ENCODE results near the gene GOLGA1. TPM values are rescaled to one million over a fixed set of nuclear protein-coding genes. Genes with fewer than 3 reads are reported as not detected.

Gene GOLGA1
- total and polyA plus RNA-seq, 10 of the 15 experiments (the other 5 are each of a cell fraction or from before 2014, with no cell fraction given), result 2.9 to 14.1 (median 8.1) TPM

GRCh38 chr9:124941679-124942561 is 1.0 kb upstream of the GOLGA1 start (continued):
- TF ChIP-seq JUND (IDR thresholded peaks at IDR 0.05; ENCODE audit: low read depth, low read length), result no peak
- no peak for TF ChIP-seq NFYB (IDR thresholded peaks at IDR 0.05; ENCODE audit: insufficient read depth, low read depth, low read length)
- TF ChIP-seq ZNF622 (IDR thresholded peaks at IDR 0.05), result no peak
- no peak for TF ChIP-seq RBBP5 (conservative IDR thresholded peaks at IDR 0.05)
- TF ChIP-seq HCFC1 (IDR thresholded peaks at IDR 0.05; ENCODE audit: low read length), result no peak
- no peak for TF ChIP-seq HDGF (IDR thresholded peaks at IDR 0.05)
- TF ChIP-seq NR2F1 (conservative IDR thresholded peaks at IDR 0.05), result peak; percentile 66
- no peak for TF ChIP-seq ZZZ3 (IDR thresholded peaks at IDR 0.05; ENCODE audit: control insufficient read depth, insufficient read length, low read depth)
- TF ChIP-seq MYB (IDR thresholded peaks at IDR 0.05; ENCODE audit: borderline replicate concordance, low read depth, low read length), result no peak
- no peak for TF ChIP-seq PRDM15 (CRISPR knock-in tag; IDR thresholded peaks at IDR 0.05)
- no peak for TF ChIP-seq ZNF24 (IDR thresholded peaks at IDR 0.05)
- no peak for TF ChIP-seq ZNF687 (IDR thresholded peaks at IDR 0.05)
- no peak for TF ChIP-seq IRF5 (IDR thresholded peaks at IDR 0.05; ENCODE audit: borderline replicate concordance)
- no peak for TF ChIP-seq USF2 (IDR thresholded peaks at IDR 0.05; ENCODE audit: borderline replicate concordance, low read depth, low read length)
- TF ChIP-seq SREBF1 (IDR thresholded peaks at IDR 0.05; ENCODE audit: low read length), result no peak
- TF ChIP-seq RFX5 (IDR thresholded peaks at IDR 0.05; ENCODE audit: low read depth, low read length), result no peak
- no peak for TF ChIP-seq CREB1 (IDR thresholded peaks at IDR 0.05; ENCODE audit: low read depth)
- peak; percentile 10; the same call in 1 of the 2 replicates for TF ChIP-seq SPI1 (IDR thresholded peaks at IDR 0.05; ENCODE audit: borderline replicate concordance, insufficient read depth, low read depth, low read length)
- TF ChIP-seq CHD1 (IDR thresholded peaks at IDR 0.05; ENCODE audit: low read depth, low read length), result no peak
- no peak for TF ChIP-seq ATF3 (IDR thresholded peaks at IDR 0.05; ENCODE audit: borderline replicate concordance, extremely low read depth, low read depth, low read length)
